Measurements from ENCODE around the gene ZNF398.

DNA sequence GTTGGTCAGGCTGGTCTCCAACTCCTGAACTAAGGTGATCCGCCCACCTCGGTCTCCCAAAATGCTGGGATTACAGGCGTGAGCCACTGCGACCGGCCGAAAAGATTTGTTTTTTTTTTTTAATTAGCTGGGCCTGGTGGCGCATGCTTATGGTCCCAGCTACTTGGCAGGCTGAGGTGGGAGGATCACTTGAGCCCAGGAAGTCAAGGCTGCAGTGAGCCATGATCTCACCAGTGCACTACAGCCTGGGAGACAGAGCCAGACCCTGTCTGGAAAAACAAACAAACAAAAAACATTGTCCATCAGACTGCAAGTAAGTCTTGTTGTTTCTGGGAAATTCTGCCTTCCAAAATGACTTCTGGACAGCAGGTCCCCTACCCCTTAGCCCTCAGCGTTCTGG, 75.9 kb downstream of the ZNF398 start:
- TF ChIP-seq ZNF747 (CRISPR knock-in tag; IDR thresholded peaks at IDR 0.05; ENCODE audit: borderline replicate concordance) (no peak), MTA1 (CRISPR knock-in tag; IDR thresholded peaks at IDR 0.05; ENCODE audit: borderline replicate concordance) (no peak), HNRNPH1 (optimal IDR thresholded peaks at IDR 0.05; ENCODE audit: low read depth, low read length) (no peak), ZKSCAN5 (CRISPR knock-in tag; IDR thresholded peaks at IDR 0.05) (no peak), POLR2A (IDR thresholded peaks at IDR 0.05; ENCODE audit: insufficient read depth in 1 of 2, low read depth in 2 of 2, low read length in 2 of 2) (no peak)
- TF ChIP-seq, protein P1, sequence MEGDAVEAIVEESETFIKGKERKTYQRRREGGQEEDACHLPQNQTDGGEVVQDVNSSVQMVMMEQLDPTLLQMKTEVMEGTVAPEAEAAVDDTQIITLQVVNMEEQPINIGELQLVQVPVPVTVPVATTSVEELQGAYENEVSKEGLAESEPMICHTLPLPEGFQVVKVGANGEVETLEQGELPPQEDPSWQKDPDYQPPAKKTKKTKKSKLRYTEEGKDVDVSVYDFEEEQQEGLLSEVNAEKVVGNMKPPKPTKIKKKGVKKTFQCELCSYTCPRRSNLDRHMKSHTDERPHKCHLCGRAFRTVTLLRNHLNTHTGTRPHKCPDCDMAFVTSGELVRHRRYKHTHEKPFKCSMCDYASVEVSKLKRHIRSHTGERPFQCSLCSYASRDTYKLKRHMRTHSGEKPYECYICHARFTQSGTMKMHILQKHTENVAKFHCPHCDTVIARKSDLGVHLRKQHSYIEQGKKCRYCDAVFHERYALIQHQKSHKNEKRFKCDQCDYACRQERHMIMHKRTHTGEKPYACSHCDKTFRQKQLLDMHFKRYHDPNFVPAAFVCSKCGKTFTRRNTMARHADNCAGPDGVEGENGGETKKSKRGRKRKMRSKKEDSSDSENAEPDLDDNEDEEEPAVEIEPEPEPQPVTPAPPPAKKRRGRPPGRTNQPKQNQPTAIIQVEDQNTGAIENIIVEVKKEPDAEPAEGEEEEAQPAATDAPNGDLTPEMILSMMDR (CRISPR knock-in tag; IDR thresholded peaks at IDR 0.05), result no peak
- TF ChIP-seq, protein P2, sequence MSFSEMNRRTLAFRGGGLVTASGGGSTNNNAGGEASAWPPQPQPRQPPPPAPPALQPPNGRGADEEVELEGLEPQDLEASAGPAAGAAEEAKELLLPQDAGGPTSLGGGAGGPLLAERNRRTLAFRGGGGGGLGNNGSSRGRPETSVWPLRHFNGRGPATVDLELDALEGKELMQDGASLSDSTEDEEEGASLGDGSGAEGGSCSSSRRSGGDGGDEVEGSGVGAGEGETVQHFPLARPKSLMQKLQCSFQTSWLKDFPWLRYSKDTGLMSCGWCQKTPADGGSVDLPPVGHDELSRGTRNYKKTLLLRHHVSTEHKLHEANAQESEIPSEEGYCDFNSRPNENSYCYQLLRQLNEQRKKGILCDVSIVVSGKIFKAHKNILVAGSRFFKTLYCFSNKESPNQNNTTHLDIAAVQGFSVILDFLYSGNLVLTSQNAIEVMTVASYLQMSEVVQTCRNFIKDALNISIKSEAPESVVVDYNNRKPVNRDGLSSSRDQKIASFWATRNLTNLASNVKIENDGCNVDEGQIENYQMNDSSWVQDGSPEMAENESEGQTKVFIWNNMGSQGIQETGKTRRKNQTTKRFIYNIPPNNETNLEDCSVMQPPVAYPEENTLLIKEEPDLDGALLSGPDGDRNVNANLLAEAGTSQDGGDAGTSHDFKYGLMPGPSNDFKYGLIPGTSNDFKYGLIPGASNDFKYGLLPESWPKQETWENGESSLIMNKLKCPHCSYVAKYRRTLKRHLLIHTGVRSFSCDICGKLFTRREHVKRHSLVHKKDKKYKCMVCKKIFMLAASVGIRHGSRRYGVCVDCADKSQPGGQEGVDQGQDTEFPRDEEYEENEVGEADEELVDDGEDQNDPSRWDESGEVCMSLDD (CRISPR knock-in tag; IDR thresholded peaks at IDR 0.05; ENCODE audit: borderline replicate concordance), result no peak
